ENCODE data around the gene GALNT2. TPM values are rescaled to one million over a fixed set of nuclear protein-coding genes. Genes with fewer than 3 reads are reported as not detected.

Gene GALNT2
- polyA plus RNA-seq, 2 of the 4 experiments (the other 2 are of a cell fraction), result 66.9 to 114 TPM

DNA sequence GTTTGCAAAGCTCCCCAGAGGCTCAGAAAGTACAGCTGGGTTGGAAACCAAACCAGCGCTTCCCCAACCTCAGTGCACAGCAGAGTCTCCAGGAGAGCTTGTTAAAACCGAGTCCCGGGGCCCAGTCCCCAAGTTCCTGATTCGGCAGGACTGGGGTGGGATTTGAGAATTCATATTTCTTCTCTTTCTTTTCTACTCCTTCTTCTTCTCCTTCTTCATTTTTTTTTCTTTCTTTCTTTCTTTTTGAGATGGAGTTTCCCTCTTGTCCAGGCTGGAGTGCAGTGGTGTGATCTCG lies 222.3 kb downstream of the GALNT2 start:
- ATAC-seq (no peak), FAIRE-seq (no peak), DNase-seq (ENCODE audit: low read depth in 1 of 2, low spot score in 1 of 2) (no peak)
- TF ChIP-seq MAZ (IDR thresholded peaks at IDR 0.05; ENCODE audit: borderline replicate concordance, low read depth, low read length), result no peak
- no peak for TF ChIP-seq PBX3 (IDR thresholded peaks at IDR 0.05)
- no peak for TF ChIP-seq NFE2L2 (conservative IDR thresholded peaks at IDR 0.05; ENCODE audit: low read length)
- no peak for TF ChIP-seq EHF (CRISPR knock-in tag; IDR thresholded peaks at IDR 0.05)
- TF ChIP-seq NPAS2 (CRISPR knock-in tag; IDR thresholded peaks at IDR 0.05; ENCODE audit: borderline replicate concordance), result no peak
- no peak for TF ChIP-seq HEYL (CRISPR knock-in tag; IDR thresholded peaks at IDR 0.05)
- TF ChIP-seq ZFP36 (IDR thresholded peaks at IDR 0.05; ENCODE audit: borderline replicate concordance, partially characterized antibody), result no peak
- TF ChIP-seq CBX8 (IDR thresholded peaks at IDR 0.05), result no peak
- TF ChIP-seq RAD21 (conservative IDR thresholded peaks at IDR 0.05 in 1 of 2, IDR thresholded peaks at IDR 0.05 in 1 of 2), result no peak
- TF ChIP-seq, protein P1, sequence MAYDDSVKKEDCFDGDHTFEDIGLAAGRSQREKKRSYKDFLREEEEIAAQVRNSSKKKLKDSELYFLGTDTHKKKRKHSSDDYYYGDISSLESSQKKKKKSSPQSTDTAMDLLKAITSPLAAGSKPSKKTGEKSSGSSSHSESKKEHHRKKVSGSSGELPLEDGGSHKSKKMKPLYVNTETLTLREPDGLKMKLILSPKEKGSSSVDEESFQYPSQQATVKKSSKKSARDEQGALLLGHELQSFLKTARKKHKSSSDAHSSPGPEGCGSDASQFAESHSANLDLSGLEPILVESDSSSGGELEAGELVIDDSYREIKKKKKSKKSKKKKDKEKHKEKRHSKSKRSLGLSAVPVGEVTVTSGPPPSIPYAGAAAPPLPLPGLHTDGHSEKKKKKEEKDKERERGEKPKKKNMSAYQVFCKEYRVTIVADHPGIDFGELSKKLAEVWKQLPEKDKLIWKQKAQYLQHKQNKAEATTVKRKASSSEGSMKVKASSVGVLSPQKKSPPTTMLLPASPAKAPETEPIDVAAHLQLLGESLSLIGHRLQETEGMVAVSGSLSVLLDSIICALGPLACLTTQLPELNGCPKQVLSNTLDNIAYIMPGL (CRISPR knock-in tag; IDR thresholded peaks at IDR 0.05; ENCODE audit: borderline replicate concordance), result no peak
- TF ChIP-seq BHLHE40 (IDR thresholded peaks at IDR 0.05; ENCODE audit: low read depth, low read length), result no peak
- TF ChIP-seq CEBPB (IDR thresholded peaks at IDR 0.05), result no peak
- no peak for TF ChIP-seq ZC3H11A (IDR thresholded peaks at IDR 0.05)
- TF ChIP-seq ZNF302 (CRISPR knock-in tag; IDR thresholded peaks at IDR 0.05), result no peak
- no peak for TF ChIP-seq EP300 (IDR thresholded peaks at IDR 0.05)
- TF ChIP-seq CHD4 (IDR thresholded peaks at IDR 0.05; ENCODE audit: borderline replicate concordance), result no peak
- Histone ChIP-seq H3K4me1 (no peaks in the 10 kb centered on the region), H3K9me3 (no peaks in the 10 kb centered on the region), H3K4me2 (no peak overlapping the region), H3K4me3 (no peak overlapping the region), H3K27ac (no peak overlapping the region)
- WGBS (ENCODE audit: missing lambda C conversion rate), result 65% methylated on average over 5 of the region's 5 CpGs
- CTCF ChIA-PET, result interaction anchor here (0.8 to 1.8 kb wide), 4 partner anchors 11 to 22 kb away, joined by 3 to 5 read pairs (median 4); no protein-coding TSS in a partner anchor
- POLR2A ChIA-PET, result no interaction called here

- FAIRE-seq, result no peak
- no peak for TF ChIP-seq FOSL2 (IDR thresholded peaks at IDR 0.05)
- no peak for TF ChIP-seq FOSL2 (CRISPR knock-in tag; IDR thresholded peaks at IDR 0.05)
- TF ChIP-seq ZSCAN20 (CRISPR knock-in tag; IDR thresholded peaks at IDR 0.05), result no peak
- TF ChIP-seq EHF (CRISPR knock-in tag; IDR thresholded peaks at IDR 0.05), result no peak
- Histone ChIP-seq H3K9me3 (no peaks in the 10 kb centered on the region), H3K27ac (no peak overlapping the region), H3K4me2 (no peak overlapping the region), H3K4me1 (no peaks in the 10 kb centered on the region), H3K4me3 (no peak overlapping the region)
- WGBS (ENCODE audit: missing lambda C conversion rate), result 47% methylated on average over 13 of the region's 28 CpGs
- ATAC-seq, result no peak
- CTCF ChIA-PET, result interaction anchor here (0.8 to 1.8 kb wide), 4 partner anchors 11 to 448 kb away, joined by 3 to 9 read pairs (median 3); no protein-coding TSS in a partner anchor
- DNase-seq (ENCODE audit: low read depth in 1 of 2, low spot score in 1 of 2), result no peak
- POLR2A ChIA-PET, result no interaction called here
Observed at GRCh38 chr1:230291731-230292620, 224.9 kb downstream of the GALNT2 start.

- Histone ChIP-seq H3K4me2 (no peak overlapping the region), H3K9me3 (no peaks in the 10 kb centered on the region), H3K4me1 (no peaks in the 10 kb centered on the region), H3K4me3 (no peak overlapping the region), H3K27ac (no peak overlapping the region)
- WGBS (ENCODE audit: missing lambda C conversion rate), result 60% methylated on average over 12 of the region's 12 CpGs
- FAIRE-seq (no peak), ATAC-seq (no peak), DNase-seq (ENCODE audit: low read depth in 1 of 2, low spot score in 1 of 2) (no peak)
- ChIA-PET POLR2A (no interaction called here), CTCF (interaction anchor here (0.8 to 1.8 kb wide), 4 partner anchors 12 to 449 kb away, joined by 3 to 9 read pairs (median 4); no protein-coding TSS in a partner anchor)
- no peak for TF ChIP-seq ZC3H11A (IDR thresholded peaks at IDR 0.05)
- TF ChIP-seq SMC3 (IDR thresholded peaks at IDR 0.05), result no peak
- no peak for TF ChIP-seq NPAS2 (CRISPR knock-in tag; IDR thresholded peaks at IDR 0.05; ENCODE audit: borderline replicate concordance)
- no peak for TF ChIP-seq MYC (IDR thresholded peaks at IDR 0.05; ENCODE audit: borderline replicate concordance, low read length)
- TF ChIP-seq, protein P2, sequence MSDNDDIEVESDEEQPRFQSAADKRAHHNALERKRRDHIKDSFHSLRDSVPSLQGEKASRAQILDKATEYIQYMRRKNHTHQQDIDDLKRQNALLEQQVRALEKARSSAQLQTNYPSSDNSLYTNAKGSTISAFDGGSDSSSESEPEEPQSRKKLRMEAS (IDR thresholded peaks at IDR 0.05), result no peak
- no peak for TF ChIP-seq KDM5A (IDR thresholded peaks at IDR 0.05)
- no peak for TF ChIP-seq MAZ (IDR thresholded peaks at IDR 0.05; ENCODE audit: borderline replicate concordance, low read depth, low read length)
- no peak for TF ChIP-seq POLR2AphosphoS2 (conservative IDR thresholded peaks at IDR 0.05; ENCODE audit: low read length)
- no peak for TF ChIP-seq EP300 (IDR thresholded peaks at IDR 0.05)
- no peak for TF ChIP-seq TP53 (CRISPR knock-in tag; IDR thresholded peaks at IDR 0.05)
- TF ChIP-seq CTCF (IDR thresholded peaks at IDR 0.05), result no peak
- TF ChIP-seq RCOR1 (IDR thresholded peaks at IDR 0.05; ENCODE audit: low read depth, low read length), result no peak
- TF ChIP-seq FOSB (CRISPR knock-in tag; IDR thresholded peaks at IDR 0.05), result no peak
- no peak for TF ChIP-seq RNF2 (IDR thresholded peaks at IDR 0.05; ENCODE audit: borderline replicate concordance, low read depth)
Observed at GRCh38 chr1:230292689-230293389, 225.8 kb downstream of the GALNT2 start.

All from A549 (cell line).